MM.1S (cell line): ENCODE data around the gene DIAPH3.

Experiments
- DNase-seq: peaks from one replicate; pipeline ENCODE4 v3.0.0-alpha.2; 2015
- H2AFZ ChIP-seq: fragments of 300-600 bp; sonication (generic); 2 replicates; pipeline ENCODE4 v1.6.0; 2016; ENCODE audit warnings: antibody characterized with exemption, low read length
- H3F3A ChIP-seq: fragments of 300-600 bp; sonication (generic); 2 replicates; pipeline ENCODE4 v1.6.1; 2016; ENCODE audit warnings: mild to moderate bottlenecking, antibody characterized with exemption, low read length, moderate library complexity, mixed read lengths; ENCODE audit not compliant: insufficient read depth
- H3K27ac ChIP-seq: fragments of 300-600 bp; sonication (generic); 2 replicates; pipeline ENCODE4 v1.5.1; 2016; ENCODE audit warnings: mild to moderate bottlenecking, low read length
- H3K27me3 ChIP-seq: fragments of 300-600 bp; sonication (generic); replicated peaks from 2 replicates; pipeline ENCODE4 v1.6.0; 2016; ENCODE audit warnings: low read length; ENCODE audit not compliant: insufficient read depth
- H3K36me3 ChIP-seq: fragments of 300-600 bp; sonication (generic); replicated peaks from 2 replicates; pipeline ENCODE4 v1.6.1; 2016; ENCODE audit warnings: mild to moderate bottlenecking, low read length, mixed read lengths; ENCODE audit not compliant: insufficient read depth
- H3K4me1 ChIP-seq: fragments of 300-600 bp; sonication (generic); 2 replicates; pipeline ENCODE4 v1.6.1; 2016; ENCODE audit warnings: low read length, mixed read lengths
- H3K4me2 ChIP-seq: fragments of 300-600 bp; sonication (generic); 2 replicates; pipeline ENCODE4 v1.6.0; 2016; ENCODE audit warnings: low read depth, low read length
- H3K4me3 ChIP-seq: fragments of 300-600 bp; sonication (generic); 2 replicates; pipeline ENCODE4 v1.5.1; 2016; ENCODE audit warnings: low read length, mixed read lengths
- H3K79me2 ChIP-seq: fragments of 300-600 bp; sonication (generic); 2 replicates; pipeline ENCODE4 v1.6.1; 2016; ENCODE audit warnings: mixed run types, low read length, mixed read lengths
- H3K9ac ChIP-seq: fragments of 300-600 bp; sonication (generic); 2 replicates; pipeline ENCODE4 v1.6.1; 2016; ENCODE audit warnings: low read length, mixed read lengths
- H3K9me2 ChIP-seq: fragments of 300-600 bp; sonication (generic); replicated peaks from 2 replicates; pipeline ENCODE4 v1.6.1; 2016; ENCODE audit warnings: mild to moderate bottlenecking, low read length, mixed read lengths; ENCODE audit not compliant: insufficient read depth
- H3K9me3 ChIP-seq: fragments of 300-600 bp; sonication (generic); replicated peaks from 2 replicates; pipeline ENCODE4 v1.6.1; 2016; ENCODE audit warnings: mild to moderate bottlenecking, low read length, mixed read lengths; ENCODE audit not compliant: insufficient read depth
- H4K20me1 ChIP-seq: fragments of 300-600 bp; sonication (generic); 2 replicates; pipeline ENCODE4 v1.6.1; 2016; ENCODE audit warnings: mild to moderate bottlenecking, low read length, moderate library complexity, mixed read lengths; ENCODE audit not compliant: insufficient read depth
- CTCF ChIP-seq: fragments of 300-600 bp; sonication (generic); IDR thresholded peaks from 2 replicates; pipeline ENCODE4 v1.5.1; 2016; ENCODE audit warnings: antibody characterized with exemption, low read length, mixed read lengths
- EZH2 ChIP-seq: fragments of 300-600 bp; sonication (generic); optimal IDR thresholded peaks from 2 replicates; pipeline ENCODE3; 2017; ENCODE audit warnings: low read depth, mild to moderate bottlenecking, antibody characterized with exemption, low read length, mixed read lengths
- EZH2phosphoT487 ChIP-seq: fragments of 300-600 bp; sonication (generic); IDR thresholded peaks from 2 replicates; pipeline ENCODE4 v1.6.1; 2018; ENCODE audit warnings: antibody characterized with exemption, low read length

The DIAPH3 gene

GRCh38 chr13:59997976-59998375 is 165.8 kb downstream of the DIAPH3 start:
- H3F3A ChIP-seq = no peaks in the 10 kb centered on the region
- H3K4me2 ChIP-seq = no peak overlapping the region
- H3K9me2 ChIP-seq = no peaks in the 10 kb centered on the region
- H4K20me1 ChIP-seq = no peaks in the 10 kb centered on the region
- H3K27ac ChIP-seq = no peak overlapping the region
- TF ChIP-seq CTCF (no peak), EZH2 (no peak), EZH2phosphoT487 (no peak)
- H3K79me2 ChIP-seq = no peaks in the 10 kb centered on the region
- H3K4me3 ChIP-seq = no peak overlapping the region
- no peak overlapping the region for H3K9ac ChIP-seq
- H3K4me1 ChIP-seq = no peaks in the 10 kb centered on the region
- H3K27me3 ChIP-seq = no peaks in the 10 kb centered on the region
- H3K36me3 ChIP-seq = no peaks in the 10 kb centered on the region
- no peaks in the 10 kb centered on the region for H3K9me3 ChIP-seq
- no peak for DNase-seq
- H2AFZ ChIP-seq = no peak overlapping the region

GRCh38 chr13:59996461-59996980 is 167.2 kb downstream of the DIAPH3 start:
- Histone ChIP-seq H2AFZ (no peak overlapping the region), H3K79me2 (no peaks in the 10 kb centered on the region), H3K9me2 (no peaks in the 10 kb centered on the region), H3K36me3 (no peaks in the 10 kb centered on the region), H3K4me1 (no peaks in the 10 kb centered on the region), H3K4me2 (no peak overlapping the region), H3K9ac (no peak overlapping the region), H3F3A (no peaks in the 10 kb centered on the region), H4K20me1 (no peaks in the 10 kb centered on the region), H3K27me3 (no peaks in the 10 kb centered on the region), H3K4me3 (no peak overlapping the region), H3K9me3 (no peaks in the 10 kb centered on the region), H3K27ac (no peak overlapping the region)
- DNase-seq = no peak
- TF ChIP-seq EZH2 = no peak
- TF ChIP-seq EZH2phosphoT487 = no peak
- no peak for TF ChIP-seq CTCF

GRCh38 chr13:59991395-59991794 is 172.3 kb downstream of the DIAPH3 start:
- H3K27me3 ChIP-seq = no peaks in the 10 kb centered on the region
- TF ChIP-seq CTCF (no peak), EZH2phosphoT487 (no peak), EZH2 (no peak)
- H3K4me3 ChIP-seq = no peak overlapping the region
- no peak overlapping the region for H2AFZ ChIP-seq
- H3K9me3 ChIP-seq = no peaks in the 10 kb centered on the region
- no peaks in the 10 kb centered on the region for H4K20me1 ChIP-seq
- no peak overlapping the region for H3K9ac ChIP-seq
- no peak for DNase-seq
- no peaks in the 10 kb centered on the region for H3K36me3 ChIP-seq
- no peaks in the 10 kb centered on the region for H3K79me2 ChIP-seq
- no peaks in the 10 kb centered on the region for H3F3A ChIP-seq
- H3K4me1 ChIP-seq = no peaks in the 10 kb centered on the region
- no peak overlapping the region for H3K4me2 ChIP-seq
- no peaks in the 10 kb centered on the region for H3K9me2 ChIP-seq
- H3K27ac ChIP-seq = no peak overlapping the region
